Transverse colon (tissue), 4 donors: Measurements from ENCODE around the gene UBASH3A. TPM values are rescaled to one million over a fixed set of nuclear protein-coding genes. Genes with fewer than 3 reads are reported as not detected.

Experiments used
- DNase-seq: peaks from one replicate; pipeline ENCODE4 v3.0.0-alpha.2; 2019
- H3K27ac ChIP-seq, 4 donors: fragments of 200-600 bp; sonication (generic); 2 replicates each; pipeline ENCODE4 v1.5.1; 2016 to 2018; ENCODE audit warnings: inconsistent platforms in 4 of 4
- H3K27me3 ChIP-seq: fragments of 200-600 bp; sonication (generic); 2 replicates; pipeline ENCODE4 v1.5.1; 2017; ENCODE audit warnings: inconsistent platforms
- H3K36me3 ChIP-seq, 4 donors: fragments of 200-600 bp; sonication (generic); 2 replicates each; pipeline ENCODE4 v1.5.1; 2017 to 2019; ENCODE audit warnings: inconsistent platforms in 4 of 4
- H3K4me1 ChIP-seq, 4 donors: fragments of 200-600 bp; sonication (generic); 2 replicates each; pipeline ENCODE4 v1.5.1; 2017 to 2020; ENCODE audit warnings: inconsistent platforms in 4 of 4
- H3K4me3 ChIP-seq, 4 donors: fragments of 200-600 bp; sonication (generic); 1 replicate in 1 of 4; 2 replicates in 3 of 4; pipeline versions ENCODE4 v1.5.1 to v1.6.1; 2017 to 2019; ENCODE audit warnings: inconsistent platforms in 4 of 4
- H3K9me3 ChIP-seq, 2 donors: fragments of 200-600 bp; sonication (generic); 2 replicates each; pipeline ENCODE4 v1.5.1; 2017 to 2019; ENCODE audit warnings: inconsistent platforms in 2 of 2
- EP300 ChIP-seq: sonication (generic); formaldehyde crosslinking; IDR thresholded peaks from one replicate; pipeline ENCODE4 v1.6.1; 2017; ENCODE audit warnings: antibody characterized with exemption, low read depth
- POLR2A ChIP-seq: fragments of 450-650 bp; IDR thresholded peaks from one replicate; pipeline ENCODE4 v1.6.1; 2016; ENCODE audit warnings: antibody characterized with exemption, mild to moderate bottlenecking, moderate library complexity
- POLR2AphosphoS5 ChIP-seq, 3 donors: sonication (generic); formaldehyde crosslinking; IDR thresholded peaks; one replicate each; pipeline ENCODE4 v1.6.1; 2016; ENCODE audit warnings: antibody characterized with exemption in 3 of 3
- WGBS, 2 donors: methylation state at CpG; one replicate each; pipeline ENCODE4 v1.1.5; 2018; ENCODE audit warnings: low coverage in 1 of 2; 5-methylcytosine and 5-hydroxymethylcytosine counted together
- in situ Hi-C, 4 donors: fragments of 200-750 bp; cut with MboI; loops; one replicate each; pipeline versions ENCODE4 v1.15.0 to v1.15.1; 2017; ENCODE audit warnings: low sequenced_read_pairs in 3 of 4, low pct_ligation_motif_present in 1 of 4, low pct_unique_long_range_greater_than_20kb in 1 of 4
- intact Hi-C: fragments of 100-400 bp; cut with DNase I; formaldehyde crosslinking; loops from one replicate; pipeline ENCODE4 v1.15.1; 2023; ENCODE audit warnings: low total_unique reads
- total RNA-seq, 4 donors: library from RNA; depleted of rRNA; stranded (reverse); fragments of >200 nt; gene quantifications; one replicate each; pipeline ENCODE4 v1.1.0, GENCODE V29; 2016
- TF ChIP-seq, protein P1 (sequence below), 5 experiments: fragments of 200-600 bp in 3 of 5; fragments of 450-650 bp in 2 of 5; sonication (generic) in 3 of 5; IDR thresholded peaks; 1 replicate in 2 of 5; 2 replicates in 3 of 5; pipeline ENCODE4 v1.5.1; 2016 to 2017; ENCODE audit warnings: antibody characterized with exemption in 5 of 5, inconsistent platforms in 3 of 5, mild to moderate bottlenecking in 2 of 5, moderate library complexity in 1 of 5

The UBASH3A gene
- total RNA-seq, 4 donors from 2014 or later, result 0.37 to 3.0 (median 0.82) TPM; not detected in 1

- intact Hi-C loops, result loop anchor here (2.0 kb wide), 1 partner anchor 587 kb away; no protein-coding TSS in a partner anchor
- in situ Hi-C loops, result no loop called here
- WGBS, 2 donors, result 67 to 84% methylated on average over 1 to 2 of the region's 2 CpGs
- Histone ChIP-seq H3K4me1 (peaks cover 0 to 7% (median 0%) of the 10 kb centered on the region in 4 donors), H3K27ac (no peak overlapping the region), H3K4me3 (no peak overlapping the region), H3K9me3 (no peaks in the 10 kb centered on the region), H3K36me3 (no peaks in the 10 kb centered on the region), H3K27me3 (peaks cover 9% of the 10 kb centered on the region)
- TF ChIP-seq POLR2A, result no peak
- TF ChIP-seq, protein P1, sequence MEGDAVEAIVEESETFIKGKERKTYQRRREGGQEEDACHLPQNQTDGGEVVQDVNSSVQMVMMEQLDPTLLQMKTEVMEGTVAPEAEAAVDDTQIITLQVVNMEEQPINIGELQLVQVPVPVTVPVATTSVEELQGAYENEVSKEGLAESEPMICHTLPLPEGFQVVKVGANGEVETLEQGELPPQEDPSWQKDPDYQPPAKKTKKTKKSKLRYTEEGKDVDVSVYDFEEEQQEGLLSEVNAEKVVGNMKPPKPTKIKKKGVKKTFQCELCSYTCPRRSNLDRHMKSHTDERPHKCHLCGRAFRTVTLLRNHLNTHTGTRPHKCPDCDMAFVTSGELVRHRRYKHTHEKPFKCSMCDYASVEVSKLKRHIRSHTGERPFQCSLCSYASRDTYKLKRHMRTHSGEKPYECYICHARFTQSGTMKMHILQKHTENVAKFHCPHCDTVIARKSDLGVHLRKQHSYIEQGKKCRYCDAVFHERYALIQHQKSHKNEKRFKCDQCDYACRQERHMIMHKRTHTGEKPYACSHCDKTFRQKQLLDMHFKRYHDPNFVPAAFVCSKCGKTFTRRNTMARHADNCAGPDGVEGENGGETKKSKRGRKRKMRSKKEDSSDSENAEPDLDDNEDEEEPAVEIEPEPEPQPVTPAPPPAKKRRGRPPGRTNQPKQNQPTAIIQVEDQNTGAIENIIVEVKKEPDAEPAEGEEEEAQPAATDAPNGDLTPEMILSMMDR (IDR thresholded peaks at IDR 0.05), result no peak
- no peak for TF ChIP-seq POLR2AphosphoS5 (IDR thresholded peaks at IDR 0.05)
- no peak for TF ChIP-seq EP300
- no peak for DNase-seq
Observed at GRCh38 chr21:42423685-42424084, 20.0 kb downstream of the UBASH3A start.

DNA sequence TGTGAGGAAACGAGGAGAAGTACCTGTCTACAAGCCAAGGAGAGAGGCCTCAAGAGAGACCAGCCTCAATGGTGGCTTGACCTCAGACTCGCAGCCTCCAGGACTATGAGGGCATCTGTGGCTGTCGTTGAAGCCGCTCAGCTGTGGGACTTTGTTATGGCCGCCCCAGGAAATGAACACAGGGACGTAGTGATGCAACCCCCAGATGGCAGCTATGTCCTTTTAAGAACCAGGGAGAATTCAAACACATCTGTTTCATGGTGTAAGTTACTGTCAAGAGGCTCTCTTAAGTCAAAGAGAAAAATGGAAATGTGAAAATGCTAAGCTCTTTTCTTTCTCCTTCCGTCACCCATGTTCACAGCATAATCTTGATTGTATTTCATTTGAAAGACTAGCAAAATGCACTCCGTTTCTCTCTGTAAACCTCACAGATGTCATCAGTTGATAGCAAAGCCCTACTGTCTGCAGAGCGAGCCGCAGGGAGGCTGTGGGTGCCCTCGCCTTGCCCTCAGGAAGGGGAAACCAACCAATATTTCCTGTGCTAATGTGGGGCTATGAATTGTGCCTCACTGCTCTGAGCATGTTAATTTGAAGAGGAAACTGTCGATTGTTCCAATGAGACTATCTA is 21.3 kb downstream of the UBASH3A start:
- peak overlapping the region in 1 of 4 donors; percentile 30 for H3K27ac ChIP-seq
- no peak overlapping the region for H3K4me3 ChIP-seq
- TF ChIP-seq POLR2A (no peak), POLR2AphosphoS5 (IDR thresholded peaks at IDR 0.05) (no peak), EP300 (no peak)
- TF ChIP-seq, protein P1 (IDR thresholded peaks at IDR 0.05), result no peak
- 59 to 69% methylated on average over 8 to 12 of the region's 12 CpGs for whole genome bisulfite sequencing, 2 donors
- no peaks in the 10 kb centered on the region for H3K9me3 ChIP-seq
- in situ Hi-C loops, result no loop called here
- peak; percentile 39 for DNase-seq
- H3K36me3 ChIP-seq, result no peaks in the 10 kb centered on the region
- H3K27me3 ChIP-seq, result peaks cover 9% of the 10 kb centered on the region
- intact Hi-C loops, result no loop called here
- H3K4me1 ChIP-seq, result peaks cover 0 to 7% (median 0%) of the 10 kb centered on the region in 4 donors

- Histone ChIP-seq H3K4me3 (no peak overlapping the region), H3K27me3 (peaks cover 9% of the 10 kb centered on the region), H3K27ac (no peak overlapping the region), H3K4me1 (peaks cover 0 to 7% (median 0%) of the 10 kb centered on the region in 4 donors), H3K9me3 (no peaks in the 10 kb centered on the region), H3K36me3 (no peaks in the 10 kb centered on the region)
- intact Hi-C loops, result no loop called here
- no peak for DNase-seq
- 67 to 71% methylated on average over 3 to 4 of the region's 4 CpGs for WGBS, 2 donors
- in situ Hi-C loops, result no loop called here
- TF ChIP-seq POLR2A (no peak), EP300 (no peak), POLR2AphosphoS5 (IDR thresholded peaks at IDR 0.05) (no peak)
- TF ChIP-seq, protein P1 (IDR thresholded peaks at IDR 0.05), result no peak
Observed at GRCh38 chr21:42425591-42425990, 21.9 kb downstream of the UBASH3A start.

- TF ChIP-seq POLR2A (no peak), POLR2AphosphoS5 (IDR thresholded peaks at IDR 0.05) (no peak), EP300 (no peak)
- TF ChIP-seq, protein P1 (IDR thresholded peaks at IDR 0.05), result no peak
- Histone ChIP-seq H3K27me3 (peaks cover 9% of the 10 kb centered on the region), H3K4me1 (peaks cover 0 to 4% (median 0%) of the 10 kb centered on the region in 4 donors), H3K9me3 (no peaks in the 10 kb centered on the region), H3K36me3 (no peaks in the 10 kb centered on the region), H3K4me3 (no peak overlapping the region), H3K27ac (no peak overlapping the region)
- no peak for DNase-seq
- 79 to 86% methylated on average over 4 to 7 of the region's 7 CpGs for WGBS, 2 donors
- in situ Hi-C loops (no loop called here), intact Hi-C loops (no loop called here)
Observed at GRCh38 chr21:42426424-42426823, 22.7 kb downstream of the UBASH3A start.
